Heart left ventricle (tissue), 16 donors: ENCODE data around the gene AFMID. TPM values are rescaled to one million over a fixed set of nuclear protein-coding genes. Genes with fewer than 3 reads are reported as not detected.

ENCODE experiments used
- ATAC-seq, 4 donors: fragments of 200-7000 bp; cut with Tn5 transposase; one replicate each; pipeline ENCODE4 v1.9.1; 2020 to 2022; ENCODE audit warnings: moderate library complexity in 4 of 4, mild to moderate bottlenecking in 3 of 4, moderate number of reproducible peaks in 1 of 4
- DNase-seq, 5 donors: peaks; one replicate each; pipeline ENCODE4 v3.0.0-alpha.2; 2020
- H3K27ac ChIP-seq, 12 donors: fragments of 200-600 bp; sonication (generic) in 4 of 12; one replicate each; pipeline versions ENCODE4 v1.5.0 to v1.8.0; 2016 to 2022; ENCODE audit warnings: mild to moderate bottlenecking in 2 of 12
- H3K27me3 ChIP-seq, 9 donors: fragments of 200-600 bp; sonication (generic) in 2 of 9; one replicate each; pipeline versions ENCODE4 v1.5.1 to v1.8.0; 2016 to 2022; ENCODE audit warnings: mild to moderate bottlenecking in 3 of 9
- H3K36me3 ChIP-seq, 9 donors: fragments of 200-600 bp; sonication (generic) in 2 of 9; one replicate each; pipeline versions ENCODE4 v1.5.0 to v1.8.0; 2018 to 2022; ENCODE audit warnings: mild to moderate bottlenecking in 2 of 9
- H3K4me1 ChIP-seq, 12 donors: fragments of 200-600 bp; sonication (generic) in 4 of 12; one replicate each; pipeline versions ENCODE4 v1.5.0 to v1.8.0; 2016 to 2022; ENCODE audit warnings: mild to moderate bottlenecking in 3 of 12
- H3K4me3 ChIP-seq, 12 donors: fragments of 200-600 bp; sonication (generic) in 4 of 12; one replicate each; pipeline versions ENCODE4 v1.5.0 to v1.8.0; 2017 to 2022; ENCODE audit warnings: mild to moderate bottlenecking in 9 of 12, moderate library complexity in 4 of 12
- H3K9me3 ChIP-seq, 12 donors: fragments of 200-600 bp; sonication (generic) in 4 of 12; one replicate each; pipeline versions ENCODE4 v1.5.0 to v1.8.0; 2016 to 2022; ENCODE audit warnings: mild to moderate bottlenecking in 1 of 12
- CTCF ChIP-seq, 12 donors: fragments of 200-600 bp; sonication (generic) in 4 of 12; IDR thresholded peaks; one replicate each; pipeline versions ENCODE4 v1.5.0 to v1.8.0; 2018 to 2022; ENCODE audit warnings: antibody characterized with exemption in 12 of 12, mild to moderate bottlenecking in 5 of 12
- POLR2A ChIP-seq, 2 donors: fragments of 450-650 bp; IDR thresholded peaks; one replicate each; pipeline ENCODE4 v1.6.1; 2017; ENCODE audit warnings: antibody characterized with exemption in 2 of 2, mild to moderate bottlenecking in 2 of 2, moderate library complexity in 2 of 2
- WGBS, 4 donors: extraction: QIAGEN DNeasy Blood & Tissue Kit in 2 of 4; methylation state at CpG; one replicate each; pipeline versions ENCODE4 v1.1.5 to v1.1.7; 2013 to 2018; 5-methylcytosine and 5-hydroxymethylcytosine counted together
- intact Hi-C, 10 donors: fragments of 100-400 bp; cut with DNase I; formaldehyde crosslinking; loops; one replicate each; pipeline versions ENCODE4 v1.11.1 to v1.14.2; 2022
- polyA plus RNA-seq, 2 donors: library from polyadenylated mRNA; stranded (reverse); fragments of 200-250 nt; gene quantifications; one replicate each; pipeline ENCODE4 v1.2.3, GENCODE V29; 2013
- total RNA-seq, 9 donors: library from RNA; depleted of rRNA in 2 of 9; stranded (reverse); fragments of >200 nt in 2 of 9; fragmentation: NEBNext Ultra II Directional in 3 of 9; extraction: Animal tissue kit (Norgen Biotek cat#: 25700) in 3 of 9; gene quantifications; one replicate each; pipeline versions ENCODE4 v1.1.0 to v1.2.4, GENCODE V29; 2016 to 2023
- donor health status: ischemic (EF 13 %, LVEDD 7.1; RV severe dilation, severe dysfunction).
- donor health status: healthy with polysubstance abuse.
- donor health status: DM: no; HTN: yes; CAD: no.
- donor health status: DM: no; HTN: no; CAD: no.
- donor health status: ischemic (EF 25% LVEDD 6.9; RV normal size, moderate dysfunction).
- donor health status: ischemic (EF 25% LVEDD 5.7; RV mildly dilated, moderate dysfunction).
- donor health status: healthy.
- donor health status: DM: yes; HTN: yes; CAD: no.
- donor health status: ischemic (EF 35%, LVEDD 5.7; RV mildly dilated, moderate dysfunction).
- donor health status: nonischemic (EF 11% LVEDD 7.7; RV severe dilation, severe dysfunction).
- donor health status: DM: yes; HTN: yes; CAD: no.
- donor health status: PGD.
- donor health status: ischemic (EF 29% LVEDD 5.4; RV normal size, mild dysfunction).
- donor health status: nonischemic (EF 23%, LVEDD 6.1; RV moderate dilation, normal function).

Gene AFMID
- total and polyA plus RNA-seq, 11 donors = 12.8 to 86.6 (median 30.2) TPM

GRCh38 chr17:78146471-78146869 lies 40.7 kb upstream of the AFMID start:
- peaks cover 0 to 10% (median 0%) of the 10 kb centered on the region in 9 donors for H3K36me3 ChIP-seq
- WGBS, 4 donors = 95 to 98% (median 97%) methylated on average over 7 of the region's 7 CpGs
- TF ChIP-seq CTCF (IDR thresholded peaks at IDR 0.05) (no peak), POLR2A (IDR thresholded peaks at IDR 0.05) (no peak)
- ATAC-seq (no peak), DNase-seq (no peak)
- no peaks in the 10 kb centered on the region for H3K27me3 ChIP-seq
- intact Hi-C loops = no loop called here
- H3K4me1 ChIP-seq = peaks cover 11 to 41% (median 30%) of the 10 kb centered on the region in 12 donors
- no peak overlapping the region for H3K4me3 ChIP-seq
- H3K27ac ChIP-seq = no peak overlapping the region
- H3K9me3 ChIP-seq = no peaks in the 10 kb centered on the region

GRCh38 chr17:78146881-78147280 lies 40.3 kb upstream of the AFMID start:
- WGBS, 4 donors = 89 to 97% (median 93%) methylated on average over 6 of the region's 6 CpGs
- Histone ChIP-seq H3K27me3 (no peaks in the 10 kb centered on the region), H3K36me3 (peaks cover 0 to 6% (median 0%) of the 10 kb centered on the region in 9 donors), H3K4me3 (no peak overlapping the region), H3K27ac (no peak overlapping the region), H3K9me3 (no peaks in the 10 kb centered on the region), H3K4me1 (peaks cover 11 to 45% (median 29%) of the 10 kb centered on the region in 12 donors)
- ATAC-seq (no peak), DNase-seq (no peak)
- intact Hi-C loops = no loop called here
- TF ChIP-seq CTCF (IDR thresholded peaks at IDR 0.05) (no peak), POLR2A (IDR thresholded peaks at IDR 0.05) (no peak)

GRCh38 chr17:78147315-78147998 lies 39.7 kb upstream of the AFMID start:
- Histone ChIP-seq H3K27ac (no peak overlapping the region), H3K4me1 (peaks cover 11 to 46% (median 29%) of the 10 kb centered on the region in 12 donors), H3K9me3 (no peaks in the 10 kb centered on the region), H3K4me3 (no peak overlapping the region), H3K36me3 (peaks cover 0 to 2% (median 0%) of the 10 kb centered on the region in 9 donors), H3K27me3 (no peaks in the 10 kb centered on the region)
- WGBS, 4 donors = 75 to 85% (median 77%) methylated on average over 8 of the region's 8 CpGs
- intact Hi-C loops = no loop called here
- TF ChIP-seq POLR2A (IDR thresholded peaks at IDR 0.05) (no peak), CTCF (IDR thresholded peaks at IDR 0.05) (no peak)
- ATAC-seq (no peak), DNase-seq (no peak)

- intact Hi-C loops = no loop called here
- no peak for DNase-seq
- TF ChIP-seq POLR2A (IDR thresholded peaks at IDR 0.05) = no peak
- no peak for TF ChIP-seq CTCF (IDR thresholded peaks at IDR 0.05)
- ATAC-seq = no peak
- 83 to 87% (median 85%) methylated on average over 14 of the region's 14 CpGs for WGBS, 4 donors
- Histone ChIP-seq H3K4me1 (peaks cover 11 to 42% (median 28%) of the 10 kb centered on the region in 12 donors), H3K27ac (no peak overlapping the region), H3K4me3 (no peak overlapping the region), H3K27me3 (no peaks in the 10 kb centered on the region), H3K9me3 (no peaks in the 10 kb centered on the region), H3K36me3 (no peaks in the 10 kb centered on the region)
Measured at GRCh38 chr17:78148286-78149016, 38.7 kb upstream of the AFMID start.
